ENCODE measurements around the gene COX7B2.

Gene COX7B2

GRCh38 chr4:46900082-46900481 is 9.0 kb downstream of the COX7B2 start:
- no peaks in the 10 kb centered on the region for H3K9me3 ChIP-seq (ENCODE audit: control insufficient read depth, low read length)
- no peaks in the 10 kb centered on the region for H3K4me1 ChIP-seq (ENCODE audit: control insufficient read depth, insufficient read depth, low read length)
- no peaks in the 10 kb centered on the region for H3K27me3 ChIP-seq (ENCODE audit: control insufficient read depth, insufficient read depth, low read length, poor library complexity, severe bottlenecking)
- no peak overlapping the region for H3K4me3 ChIP-seq (ENCODE audit: insufficient read depth, low read depth, low read length)
- no peak overlapping the region for H3K27ac ChIP-seq (ENCODE audit: insufficient read depth, low read depth, low read length, poor library complexity, severe bottlenecking)
- H3K36me3 ChIP-seq (ENCODE audit: control insufficient read depth, insufficient read depth, low read length), result no peaks in the 10 kb centered on the region
- 100% methylated on average over 1 of the region's 1 CpG; no CpG with 5 or more reads in 1 of the 2 experiments for WGBS, 2 experiments

GRCh38 chr4:46894826-46895225 is 14.2 kb downstream of the COX7B2 start:
- Histone ChIP-seq H3K4me1 (ENCODE audit: control insufficient read depth, insufficient read depth, low read length) (no peaks in the 10 kb centered on the region), H3K9me3 (ENCODE audit: control insufficient read depth, low read length) (no peaks in the 10 kb centered on the region), H3K27me3 (ENCODE audit: control insufficient read depth, insufficient read depth, low read length, poor library complexity, severe bottlenecking) (no peaks in the 10 kb centered on the region), H3K27ac (ENCODE audit: insufficient read depth, low read depth, low read length, poor library complexity, severe bottlenecking) (no peak overlapping the region), H3K4me3 (ENCODE audit: insufficient read depth, low read depth, low read length) (no peak overlapping the region), H3K36me3 (ENCODE audit: control insufficient read depth, insufficient read depth, low read length) (no peaks in the 10 kb centered on the region)
- WGBS, 2 experiments, result 92 to 98% methylated on average over 5 of the region's 5 CpGs

GRCh38 chr4:46890056-46890455 is 19.0 kb downstream of the COX7B2 start:
- Histone ChIP-seq H3K27ac (ENCODE audit: insufficient read depth, low read depth, low read length, poor library complexity, severe bottlenecking) (no peak overlapping the region), H3K4me1 (ENCODE audit: control insufficient read depth, insufficient read depth, low read length) (no peaks in the 10 kb centered on the region), H3K27me3 (ENCODE audit: control insufficient read depth, insufficient read depth, low read length, poor library complexity, severe bottlenecking) (no peaks in the 10 kb centered on the region), H3K4me3 (ENCODE audit: insufficient read depth, low read depth, low read length) (no peak overlapping the region), H3K9me3 (ENCODE audit: control insufficient read depth, low read length) (no peaks in the 10 kb centered on the region), H3K36me3 (ENCODE audit: control insufficient read depth, insufficient read depth, low read length) (no peaks in the 10 kb centered on the region)
- 85 to 94% methylated on average over 2 of the region's 2 CpGs for WGBS, 2 experiments

GRCh38 chr4:46889410-46889809 is 19.6 kb downstream of the COX7B2 start:
- Histone ChIP-seq H3K27ac (ENCODE audit: insufficient read depth, low read depth, low read length, poor library complexity, severe bottlenecking) (no peak overlapping the region), H3K36me3 (ENCODE audit: control insufficient read depth, insufficient read depth, low read length) (no peaks in the 10 kb centered on the region), H3K9me3 (ENCODE audit: control insufficient read depth, low read length) (no peaks in the 10 kb centered on the region), H3K4me1 (ENCODE audit: control insufficient read depth, insufficient read depth, low read length) (no peaks in the 10 kb centered on the region), H3K4me3 (ENCODE audit: insufficient read depth, low read depth, low read length) (no peak overlapping the region), H3K27me3 (ENCODE audit: control insufficient read depth, insufficient read depth, low read length, poor library complexity, severe bottlenecking) (no peaks in the 10 kb centered on the region)
- WGBS, 2 experiments, result 89 to 96% methylated on average over 2 of the region's 2 CpGs

GRCh38 chr4:46886711-46887110 is 22.3 kb downstream of the COX7B2 start:
- no peaks in the 10 kb centered on the region for H3K4me1 ChIP-seq (ENCODE audit: control insufficient read depth, insufficient read depth, low read length)
- H3K9me3 ChIP-seq (ENCODE audit: control insufficient read depth, low read length), result no peaks in the 10 kb centered on the region
- 72 to 100% methylated on average over 1 to 2 of the region's 2 CpGs for WGBS, 2 experiments
- no peak overlapping the region for H3K27ac ChIP-seq (ENCODE audit: insufficient read depth, low read depth, low read length, poor library complexity, severe bottlenecking)
- H3K4me3 ChIP-seq (ENCODE audit: insufficient read depth, low read depth, low read length), result no peak overlapping the region
- no peaks in the 10 kb centered on the region for H3K36me3 ChIP-seq (ENCODE audit: control insufficient read depth, insufficient read depth, low read length)
- no peaks in the 10 kb centered on the region for H3K27me3 ChIP-seq (ENCODE audit: control insufficient read depth, insufficient read depth, low read length, poor library complexity, severe bottlenecking)

GRCh38 chr4:46878641-46879040 is 30.4 kb downstream of the COX7B2 start:
- Histone ChIP-seq H3K4me3 (ENCODE audit: insufficient read depth, low read depth, low read length) (no peak overlapping the region), H3K9me3 (ENCODE audit: control insufficient read depth, low read length) (no peaks in the 10 kb centered on the region), H3K4me1 (ENCODE audit: control insufficient read depth, insufficient read depth, low read length) (no peaks in the 10 kb centered on the region), H3K27me3 (ENCODE audit: control insufficient read depth, insufficient read depth, low read length, poor library complexity, severe bottlenecking) (no peaks in the 10 kb centered on the region), H3K27ac (ENCODE audit: insufficient read depth, low read depth, low read length, poor library complexity, severe bottlenecking) (no peak overlapping the region), H3K36me3 (ENCODE audit: control insufficient read depth, insufficient read depth, low read length) (no peaks in the 10 kb centered on the region)
- 88 to 90% methylated on average over 3 of the region's 3 CpGs for WGBS, 2 experiments

- no peaks in the 10 kb centered on the region for H3K36me3 ChIP-seq (ENCODE audit: control insufficient read depth, insufficient read depth, low read length)
- H3K4me3 ChIP-seq (ENCODE audit: insufficient read depth, low read depth, low read length), result no peak overlapping the region
- H3K9me3 ChIP-seq (ENCODE audit: control insufficient read depth, low read length), result no peaks in the 10 kb centered on the region
- no peaks in the 10 kb centered on the region for H3K27me3 ChIP-seq (ENCODE audit: control insufficient read depth, insufficient read depth, low read length, poor library complexity, severe bottlenecking)
- H3K27ac ChIP-seq (ENCODE audit: insufficient read depth, low read depth, low read length, poor library complexity, severe bottlenecking), result no peak overlapping the region
- H3K4me1 ChIP-seq (ENCODE audit: control insufficient read depth, insufficient read depth, low read length), result no peaks in the 10 kb centered on the region
- WGBS, 2 experiments, result 80% methylated on average over 1 of the region's 1 CpG; no CpG with 5 or more reads in 1 of the 2 experiments
Observed at GRCh38 chr4:46874811-46875210, 34.2 kb downstream of the COX7B2 start.

- no peaks in the 10 kb centered on the region for H3K27me3 ChIP-seq (ENCODE audit: control insufficient read depth, insufficient read depth, low read length, poor library complexity, severe bottlenecking)
- H3K36me3 ChIP-seq (ENCODE audit: control insufficient read depth, insufficient read depth, low read length), result no peaks in the 10 kb centered on the region
- H3K9me3 ChIP-seq (ENCODE audit: control insufficient read depth, low read length), result no peaks in the 10 kb centered on the region
- no peaks in the 10 kb centered on the region for H3K4me1 ChIP-seq (ENCODE audit: control insufficient read depth, insufficient read depth, low read length)
- WGBS, 2 experiments, result 85 to 89% methylated on average over 2 of the region's 2 CpGs
- H3K4me3 ChIP-seq (ENCODE audit: insufficient read depth, low read depth, low read length), result no peak overlapping the region
- no peak overlapping the region for H3K27ac ChIP-seq (ENCODE audit: insufficient read depth, low read depth, low read length, poor library complexity, severe bottlenecking)
Observed at GRCh38 chr4:46870411-46870810, 38.6 kb downstream of the COX7B2 start.

GRCh38 chr4:46856333-46856732 is 52.7 kb downstream of the COX7B2 start:
- Histone ChIP-seq H3K27me3 (ENCODE audit: control insufficient read depth, insufficient read depth, low read length, poor library complexity, severe bottlenecking) (no peaks in the 10 kb centered on the region), H3K4me3 (ENCODE audit: insufficient read depth, low read depth, low read length) (no peak overlapping the region), H3K36me3 (ENCODE audit: control insufficient read depth, insufficient read depth, low read length) (no peaks in the 10 kb centered on the region), H3K4me1 (ENCODE audit: control insufficient read depth, insufficient read depth, low read length) (no peaks in the 10 kb centered on the region), H3K27ac (ENCODE audit: insufficient read depth, low read depth, low read length, poor library complexity, severe bottlenecking) (no peak overlapping the region), H3K9me3 (ENCODE audit: control insufficient read depth, low read length) (no peaks in the 10 kb centered on the region)

GRCh38 chr4:46852800-46853199 is 56.2 kb downstream of the COX7B2 start:
- Histone ChIP-seq H3K36me3 (ENCODE audit: control insufficient read depth, insufficient read depth, low read length) (no peaks in the 10 kb centered on the region), H3K27ac (ENCODE audit: insufficient read depth, low read depth, low read length, poor library complexity, severe bottlenecking) (no peak overlapping the region), H3K4me3 (ENCODE audit: insufficient read depth, low read depth, low read length) (no peak overlapping the region), H3K9me3 (ENCODE audit: control insufficient read depth, low read length) (no peaks in the 10 kb centered on the region), H3K4me1 (ENCODE audit: control insufficient read depth, insufficient read depth, low read length) (no peaks in the 10 kb centered on the region), H3K27me3 (ENCODE audit: control insufficient read depth, insufficient read depth, low read length, poor library complexity, severe bottlenecking) (no peaks in the 10 kb centered on the region)
- WGBS, 2 experiments, result 88 to 95% methylated on average over 4 of the region's 4 CpGs

- no peak overlapping the region for H3K4me3 ChIP-seq (ENCODE audit: insufficient read depth, low read depth, low read length)
- H3K27ac ChIP-seq (ENCODE audit: insufficient read depth, low read depth, low read length, poor library complexity, severe bottlenecking), result no peak overlapping the region
- H3K36me3 ChIP-seq (ENCODE audit: control insufficient read depth, insufficient read depth, low read length), result no peaks in the 10 kb centered on the region
- H3K27me3 ChIP-seq (ENCODE audit: control insufficient read depth, insufficient read depth, low read length, poor library complexity, severe bottlenecking), result no peaks in the 10 kb centered on the region
- no peaks in the 10 kb centered on the region for H3K4me1 ChIP-seq (ENCODE audit: control insufficient read depth, insufficient read depth, low read length)
- H3K9me3 ChIP-seq (ENCODE audit: control insufficient read depth, low read length), result no peaks in the 10 kb centered on the region
- 100% methylated on average over 1 of the region's 1 CpG; no CpG with 5 or more reads in 1 of the 2 experiments for WGBS, 2 experiments
Observed at GRCh38 chr4:46850026-46850425, 59.0 kb downstream of the COX7B2 start.
